ENCODE results near the gene TRAPPC6A.

The TRAPPC6A gene

GRCh38 chr19:45114116-45114515 is 63.9 kb downstream of the TRAPPC6A start:
- H3K4me3 ChIP-seq (replicated peaks; ENCODE audit: low read depth, low read length): no peak overlapping the region
- no peak for DNase-seq (ENCODE audit: low read depth)
- no peak for TF ChIP-seq CTCF (IDR thresholded peaks at IDR 0.05; ENCODE audit: low read length, missing control alignments)

GRCh38 chr19:45113628-45114027 is 64.4 kb downstream of the TRAPPC6A start:
- no peak overlapping the region for H3K4me3 ChIP-seq (replicated peaks; ENCODE audit: low read depth, low read length)
- DNase-seq (ENCODE audit: low read depth): no peak
- no peak for TF ChIP-seq CTCF (IDR thresholded peaks at IDR 0.05; ENCODE audit: low read length, missing control alignments)
